Measurements from ENCODE around the gene DTL. TPM values are rescaled to one million over a fixed set of nuclear protein-coding genes. Genes with fewer than 3 reads are reported as not detected.
A peak's percentile ranks its signal among the peaks of the same experiment; 100 is the strongest.

DTL gene
- total RNA-seq, 1 experiment from 2014 or later = 73.0 TPM

- no peak overlapping the region for H3K14ac ChIP-seq (ENCODE audit: insufficient read depth, low read length)
- no peak overlapping the region for H4K8ac ChIP-seq (replicated peaks; ENCODE audit: insufficient read length, low read depth, low read length)
- no peak overlapping the region for H3K23ac ChIP-seq (ENCODE audit: insufficient read length, low read depth, low read length)
- H2BK5ac ChIP-seq (ENCODE audit: insufficient read length, low read length) = no peak overlapping the region
- H3K56ac ChIP-seq (ENCODE audit: insufficient read length, low read depth, low read length) = no peak overlapping the region
- 0 out of 2 replicates have a peak, but pooled peaks cover 5% of the 10 kb centered on the region for H3K4me1 ChIP-seq (ENCODE audit: insufficient read depth, low read length)
- H3K79me2 ChIP-seq (ENCODE audit: insufficient read depth, low read length) = no peaks in the 10 kb centered on the region
- no peak overlapping the region for H3K18ac ChIP-seq (ENCODE audit: insufficient read length, low read depth, low read length)
- no peak overlapping the region for H2BK15ac ChIP-seq (ENCODE audit: low read depth, low read length)
- H4K91ac ChIP-seq (ENCODE audit: insufficient read length, low read depth, low read length) = no peak overlapping the region
- H2BK12ac ChIP-seq (ENCODE audit: insufficient read length, low read depth, low read length) = no peak overlapping the region
- Mint-ChIP-seq H3K4me3 (no peak overlapping the region), H3K36me3 (ENCODE audit: insufficient read depth in 1 of 3, low read depth in 3 of 3) (peaks cover 0 to 9% (median 8%) of the 10 kb centered on the region in 3 experiments; a peak in 3 of 7 replicates), H3K27ac (peak overlapping the region; percentile 11 to 31 (median 14); a peak in 2 of 7 replicates), H3K9me3 (no peaks in the 10 kb centered on the region), H3K4me1 (peaks cover 34 to 41% of the 10 kb centered on the region in 2 experiments), H3K27me3 (ENCODE audit: low read depth) (no peaks in the 10 kb centered on the region)
- no peaks in the 10 kb centered on the region for H4K20me1 ChIP-seq (ENCODE audit: control insufficient read depth, insufficient read depth, insufficient read length)
- H2BK120ac ChIP-seq (ENCODE audit: low read depth, low read length, poor library complexity, severe bottlenecking) = no peak overlapping the region
- H3K4me2 ChIP-seq (ENCODE audit: insufficient read depth, insufficient read length, low read length) = no peak overlapping the region
- no peak overlapping the region for H3K4ac ChIP-seq (ENCODE audit: low read depth, low read length)
- H2AFZ ChIP-seq (ENCODE audit: low read length) = no peak overlapping the region
- H2BK20ac ChIP-seq (ENCODE audit: low read depth, low read length, poor library complexity, severe bottlenecking) = no peak overlapping the region
- H3K9me3 ChIP-seq (ENCODE audit: control insufficient read depth, low read depth, low read length) = no peaks in the 10 kb centered on the region
- no peaks in the 10 kb centered on the region for H3K27me3 ChIP-seq (ENCODE audit: insufficient read depth, low read length)
- H3K27ac ChIP-seq (ENCODE audit: insufficient read length, low read depth, low read length) = no peak overlapping the region
- no peak overlapping the region for H3T11ph ChIP-seq (ENCODE audit: low read length)
- no peak overlapping the region for H4K5ac ChIP-seq (ENCODE audit: insufficient read length, low read depth, low read length)
- H3K79me1 ChIP-seq (ENCODE audit: insufficient read depth, low read depth, low read length, poor library complexity, severe bottlenecking) = no peaks in the 10 kb centered on the region
- no peaks in the 10 kb centered on the region for H3K23me2 ChIP-seq (ENCODE audit: insufficient read length, low read depth, low read length, poor library complexity, severe bottlenecking)
- no peak for DNase-seq
- TF ChIP-seq CTCF (conservative IDR thresholded peaks at IDR 0.05) = no peak
- H3K9ac ChIP-seq (ENCODE audit: extremely low read depth, insufficient read length, low read length) = no peak overlapping the region
- no peak overlapping the region for H2AK5ac ChIP-seq (ENCODE audit: insufficient read length, low read length)
- no CpG with 5 or more reads among the region's 3 CpGs for WGBS (ENCODE audit: extremely low coverage, insufficient read length, low lambda C conversion rate)
Measured at GRCh38 chr1:212107481-212107880, 71.9 kb downstream of the DTL start.

Data from H9 (cell line).